ENCODE data around the gene ALDH16A1. TPM values are rescaled to one million over a fixed set of nuclear protein-coding genes. Genes with fewer than 3 reads are reported as not detected.
A peak's percentile ranks its signal among the peaks of the same experiment; 100 is the strongest.

The ALDH16A1 gene
- 10 to 100 TPM; 16.8 to 17.5 TPM for total RNA-seq
- long read RNA-seq, transcript ALDH16A1-201 (17 exons, 3,153 nt), result major isoform, 22 of 27 reads
- long read RNA-seq, partial matches to known transcripts, result 5 of 27 reads
- long read RNA-seq, other reads (novel, unspliced or antisense), result 0 of 27 reads

DNA sequence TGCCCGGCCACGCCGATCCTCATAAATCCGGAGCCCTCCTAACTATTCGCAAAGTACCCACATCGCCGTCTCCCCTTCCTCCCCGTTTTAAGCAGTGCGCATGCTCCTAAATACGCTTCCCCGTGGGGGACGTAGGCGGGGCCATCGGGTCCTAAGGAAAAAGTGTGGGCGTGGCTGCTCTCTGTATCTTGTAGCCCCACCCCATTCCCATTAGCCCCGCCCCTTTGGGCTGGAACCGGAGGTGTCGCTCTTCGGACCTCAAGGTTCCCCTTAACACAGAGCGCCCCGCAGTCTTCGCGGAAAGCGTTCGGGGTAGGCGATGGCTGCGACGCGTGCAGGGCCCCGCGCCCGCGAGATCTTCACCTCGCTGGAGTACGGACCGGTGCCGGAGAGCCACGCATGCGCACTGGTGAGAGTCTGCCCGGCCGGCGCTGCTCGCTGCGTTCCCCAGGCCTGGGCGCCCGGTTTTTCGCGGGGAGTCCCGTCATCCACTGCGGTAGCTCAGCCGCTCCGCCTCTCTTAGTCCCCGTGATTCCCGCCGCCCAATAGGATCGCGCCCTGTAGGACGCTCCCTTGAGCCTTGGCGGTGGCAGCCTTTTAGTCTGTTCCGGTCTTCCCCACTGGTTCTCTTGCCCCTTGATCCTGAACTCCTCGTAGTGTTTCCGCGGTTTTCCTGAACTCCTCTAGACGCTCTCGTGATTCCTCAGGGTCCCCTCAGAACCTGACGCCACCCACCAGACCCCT lies at the start of gene ALDH16A1:
Gene ALDH16A1 (plus strand): TSS at position 213 of the 744 bp plus-strand sequence. CDS start 107 bp downstream, at position 320.
- peak; percentile 98 for DNase-seq
- intact Hi-C loops (cut with DNase I), result no loop called here

DNA sequence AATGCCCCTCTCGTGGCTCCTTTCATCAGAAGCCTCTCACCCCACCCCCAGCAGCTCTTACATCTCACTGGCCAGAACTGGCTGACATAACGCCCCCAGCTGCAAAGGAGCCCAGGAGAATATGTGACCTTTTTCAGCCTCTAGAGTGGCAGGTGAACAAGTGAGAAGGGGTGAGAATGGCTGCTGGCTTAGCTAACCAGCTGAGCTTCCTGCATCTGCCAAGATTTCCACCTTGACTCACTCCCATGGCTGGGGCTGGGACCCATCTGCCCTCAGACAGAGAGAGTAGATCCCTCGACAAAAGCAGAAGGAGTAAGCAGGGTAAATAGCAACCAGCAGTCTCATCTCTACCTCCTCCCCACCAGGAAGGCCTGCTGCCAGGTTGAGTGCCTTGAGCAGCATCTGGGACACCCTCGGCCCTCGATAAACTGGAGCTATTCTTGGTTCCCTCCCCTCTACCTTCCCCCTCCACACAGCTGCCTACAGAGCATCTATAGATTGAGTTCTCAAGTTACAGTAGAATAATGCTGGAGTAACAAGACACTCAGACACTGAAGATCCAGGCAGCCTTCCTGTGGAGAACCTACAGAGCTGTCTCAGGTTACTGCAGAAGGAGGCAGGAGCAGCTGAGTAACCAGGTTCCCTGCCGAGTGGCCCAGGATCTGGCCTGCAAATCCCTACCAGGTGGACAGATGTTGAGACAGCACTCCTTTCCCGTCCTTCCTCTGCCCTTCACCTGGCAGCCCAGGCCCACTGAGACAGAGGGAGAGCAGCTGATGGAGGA lies 49.4 kb upstream of the ALDH16A1 start:
- no peak for DNase-seq
- intact Hi-C loops (cut with DNase I), result no loop called here
- ATAC-seq, result no peak

More for the DNA sequence above, at the start of gene ALDH16A1:
- peak; percentile 94 for ATAC-seq

DNA sequence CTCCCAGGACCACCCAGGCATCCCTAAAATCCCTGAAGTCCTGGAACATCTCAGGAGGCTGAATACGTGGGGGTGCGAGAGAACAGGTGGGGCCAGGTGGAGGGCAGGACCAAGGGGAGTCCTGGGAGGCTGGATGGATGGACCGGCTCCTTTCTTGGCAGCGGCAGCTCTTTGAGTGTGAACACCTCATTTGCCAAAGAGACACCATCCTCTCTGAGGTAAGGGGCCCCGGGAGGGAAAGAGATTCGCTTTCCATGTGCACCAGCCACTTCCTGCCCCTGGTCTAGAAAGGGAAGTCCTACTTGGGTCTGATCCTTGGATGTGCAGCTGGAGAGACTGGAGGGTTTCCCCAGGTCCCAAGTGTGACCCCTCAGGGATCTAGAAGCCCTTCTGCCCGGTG lies 45.9 kb upstream of the ALDH16A1 start:
- intact Hi-C loops (cut with DNase I), result no loop called here
- no peak for ATAC-seq
- DNase-seq, result no peak

DNA sequence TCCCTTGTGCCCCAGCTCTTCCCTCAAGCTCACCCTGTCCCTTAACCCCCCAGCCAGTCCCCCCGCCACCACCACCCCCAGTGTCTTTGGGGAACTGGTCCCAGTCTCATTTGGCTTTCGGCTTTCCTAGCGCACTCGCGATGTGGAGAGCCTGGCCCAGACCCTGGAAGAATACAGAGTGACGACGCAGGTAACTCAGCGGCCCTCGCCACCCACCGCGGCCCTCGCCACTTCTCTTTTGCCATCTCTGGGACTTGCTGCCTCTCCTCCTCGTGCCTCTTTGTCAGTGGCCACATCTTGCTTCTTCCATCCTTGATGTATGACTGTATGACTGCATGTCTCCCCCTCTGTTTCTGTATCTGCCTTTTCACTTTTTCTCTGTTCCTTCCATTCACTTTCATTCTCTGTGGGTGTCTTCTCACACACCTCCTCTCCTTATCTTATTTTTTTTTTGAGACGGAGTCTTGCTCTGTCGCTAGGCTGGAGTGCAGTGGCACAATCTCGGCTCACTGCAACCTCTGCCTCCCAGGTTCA lies 45.5 kb upstream of the ALDH16A1 start:
- ATAC-seq (no peak), DNase-seq (no peak)
- intact Hi-C loops (cut with DNase I), result no loop called here

DNA sequence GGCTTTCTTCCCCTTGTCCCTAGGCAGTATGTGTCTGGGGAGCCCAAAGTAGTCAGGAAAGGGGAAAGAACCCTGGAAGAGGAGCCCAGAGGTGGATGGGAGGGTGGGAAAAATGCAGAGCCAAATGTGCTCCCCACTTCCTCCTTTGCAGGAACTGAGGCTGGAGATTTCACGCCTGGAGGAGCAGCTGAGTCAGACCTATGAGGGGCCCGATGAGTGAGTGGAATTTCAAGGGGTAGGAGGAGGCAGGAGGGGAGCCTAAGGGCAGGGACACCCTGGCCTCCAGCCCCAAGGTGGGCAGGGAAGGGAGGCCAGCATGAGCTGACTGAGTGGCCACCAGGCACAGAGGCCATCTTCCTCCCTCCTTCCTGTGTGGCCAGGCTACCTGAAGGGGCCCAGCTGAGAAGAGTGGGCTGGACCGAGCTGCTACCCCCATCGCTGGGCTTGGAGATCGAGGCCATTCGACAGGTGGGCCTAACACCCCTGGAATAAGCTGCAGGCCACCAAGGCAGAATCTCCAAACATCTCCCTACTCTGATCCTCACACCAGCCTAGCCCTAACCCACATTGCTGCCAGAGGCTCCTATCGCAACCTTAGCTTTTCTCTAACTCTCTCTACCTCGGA lies 44.1 kb upstream of the ALDH16A1 start:
- DNase-seq (no peak), ATAC-seq (no peak)
- intact Hi-C loops (cut with DNase I), result no loop called here

DNA sequence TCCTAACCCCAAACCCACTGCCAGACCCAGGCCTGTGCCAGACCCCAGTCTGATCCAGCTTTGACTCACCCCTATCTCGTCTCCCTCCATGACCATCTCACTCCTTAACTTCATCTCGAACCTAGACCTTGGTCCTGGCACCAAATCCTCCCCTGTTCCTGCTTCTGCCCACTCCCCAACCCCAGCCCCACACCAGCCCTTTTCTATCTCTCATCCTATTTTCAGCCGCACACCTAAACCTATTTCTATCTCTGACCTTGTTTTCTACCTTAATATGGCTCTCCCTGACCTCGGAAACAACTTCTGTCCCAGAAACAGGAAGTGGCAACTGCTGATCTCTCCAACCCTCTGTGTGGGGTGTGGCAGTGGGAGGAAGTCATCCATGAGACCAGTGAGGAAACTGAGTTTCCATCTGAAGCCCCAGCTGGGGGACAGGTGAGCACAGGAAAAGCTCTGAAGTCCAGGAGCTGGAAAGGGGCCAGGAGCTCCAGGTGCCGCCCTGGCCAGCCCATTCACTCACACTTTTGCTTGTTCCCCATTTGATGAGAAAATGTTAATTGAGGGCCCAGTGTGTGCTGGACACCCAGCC lies 43.5 kb upstream of the ALDH16A1 start:
- intact Hi-C loops (cut with DNase I), result loop anchor here in 1 of 2 donors (10.0 kb wide), 1 partner anchor 125 kb away; no protein-coding TSS in a partner anchor
- no peak for ATAC-seq
- DNase-seq, result no peak

DNA sequence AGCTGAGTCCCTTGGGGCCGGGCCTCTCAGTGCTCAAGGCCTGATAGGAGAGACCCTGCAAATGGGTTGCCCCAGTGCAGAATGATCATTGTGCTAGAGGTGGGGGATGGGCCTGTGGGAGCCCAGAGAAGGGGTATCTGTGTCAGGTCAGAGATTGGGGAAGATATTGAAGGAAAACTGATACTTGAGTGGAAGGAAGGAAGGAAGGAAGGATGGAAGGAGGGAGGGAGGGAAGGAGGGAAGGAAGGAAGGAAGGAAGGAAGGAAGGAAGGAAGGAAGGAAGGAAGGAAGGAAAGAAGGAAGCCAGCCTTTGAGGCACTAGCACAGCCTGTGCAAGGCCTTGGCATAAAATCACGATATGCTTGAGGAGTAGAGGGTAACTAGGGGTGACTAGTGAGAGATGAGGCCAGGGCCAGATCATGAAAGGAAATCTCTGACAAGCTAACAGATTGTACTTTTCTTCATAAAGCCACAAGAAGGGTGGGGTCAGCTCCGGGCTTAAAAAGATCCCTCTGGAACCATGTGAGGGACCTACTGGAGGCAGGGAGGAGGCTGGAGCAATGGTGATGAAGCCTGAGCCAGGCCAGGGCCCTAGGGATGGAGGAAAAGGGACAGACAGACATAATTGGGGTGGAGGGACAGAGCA lies 41.2 kb upstream of the ALDH16A1 start:
- DNase-seq (no peak), ATAC-seq (no peak)
- intact Hi-C loops (cut with DNase I), result loop anchor here in 1 of 2 donors (10.0 kb wide), 1 partner anchor 127 kb away; no protein-coding TSS in a partner anchor

DNA sequence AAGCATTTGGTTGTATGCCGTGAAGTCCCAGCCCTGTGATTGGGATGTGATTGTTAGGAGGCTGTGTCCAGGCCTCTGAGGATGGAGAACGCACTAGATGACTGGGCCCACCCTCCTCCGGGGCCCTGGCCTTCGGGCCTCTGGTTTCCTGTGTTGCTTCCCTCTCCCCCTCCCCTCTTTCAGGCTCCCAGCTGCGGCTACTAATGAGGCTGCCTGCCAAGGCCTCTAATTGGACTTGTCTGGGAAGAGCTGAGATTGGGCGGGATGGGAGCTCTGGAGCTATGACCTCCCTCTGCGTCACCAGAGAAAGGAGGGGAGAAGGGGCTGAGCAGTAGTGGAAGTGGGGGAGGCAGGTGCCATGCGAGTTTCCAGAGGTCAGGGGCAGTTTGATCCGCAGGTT lies 39.7 kb upstream of the ALDH16A1 start:
- DNase-seq, result no peak
- no peak for ATAC-seq
- intact Hi-C loops (cut with DNase I), result loop anchor here in 1 of 2 donors (10.0 kb wide), 1 partner anchor 129 kb away; no protein-coding TSS in a partner anchor

DNA sequence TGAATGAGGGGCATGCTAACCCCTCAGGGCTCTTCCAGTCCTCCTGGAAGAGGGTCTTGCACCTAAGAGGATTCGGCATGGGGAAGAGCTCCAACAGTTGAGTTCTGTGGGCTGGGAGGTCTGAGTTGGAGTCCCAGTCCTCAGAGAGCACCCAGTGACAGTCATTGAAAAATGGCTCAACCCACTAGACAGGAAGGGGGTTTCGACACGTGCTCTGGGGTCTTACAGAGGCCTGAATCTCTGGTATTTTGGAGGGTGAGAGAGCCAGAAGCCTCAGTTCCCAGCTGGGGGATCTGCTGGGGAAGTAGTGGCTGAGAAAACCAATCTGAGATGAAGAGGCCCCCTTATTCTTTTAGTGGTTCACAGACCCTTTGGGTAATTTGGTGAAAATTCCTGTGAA lies 38.8 kb upstream of the ALDH16A1 start:
- intact Hi-C loops (cut with DNase I), result loop anchor here in 1 of 2 donors (10.0 kb wide), 1 partner anchor 129 kb away; no protein-coding TSS in a partner anchor
- no peak for ATAC-seq
- DNase-seq, result no peak

DNA sequence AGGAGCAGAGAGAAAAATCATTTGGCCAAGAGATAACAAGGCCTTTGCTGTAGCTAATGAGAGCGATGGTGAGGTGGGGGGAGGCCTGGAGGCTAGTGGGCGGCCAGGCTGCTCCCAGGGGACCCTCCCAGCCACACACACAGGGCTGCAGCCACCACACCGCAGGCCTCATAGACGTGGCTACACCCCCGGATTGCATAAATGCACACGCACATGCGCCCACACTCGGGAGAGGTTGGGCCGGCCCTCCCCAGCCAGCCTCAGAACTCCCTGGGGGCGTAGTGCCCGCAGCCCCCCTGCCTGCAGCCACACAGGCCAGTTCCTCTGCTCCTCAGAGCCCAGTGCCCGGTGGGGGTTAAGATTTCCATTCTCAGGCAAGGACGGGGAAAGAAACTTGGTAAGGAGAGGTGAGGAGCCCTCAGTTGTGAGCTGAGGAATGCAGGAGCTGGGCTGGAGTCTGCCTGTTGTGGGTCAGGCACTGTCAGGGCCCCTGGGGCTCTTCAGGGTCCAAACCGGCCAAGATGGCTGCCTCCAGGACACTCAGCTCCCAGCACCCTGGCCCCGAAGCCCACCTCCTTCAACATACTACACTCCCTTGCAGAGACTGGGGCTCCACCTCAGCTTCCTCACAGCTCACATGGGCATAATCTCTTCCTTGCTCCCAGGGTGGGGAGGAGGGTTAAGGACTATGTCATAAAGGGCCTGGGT lies 37.8 kb upstream of the ALDH16A1 start:
- peak in 1 of 2 donors; percentile 41 for ATAC-seq
- intact Hi-C loops (cut with DNase I), result loop anchor here in 1 of 2 donors (10.0 kb wide), 1 partner anchor 130 kb away; no protein-coding TSS in a partner anchor
- no peak for DNase-seq

DNA sequence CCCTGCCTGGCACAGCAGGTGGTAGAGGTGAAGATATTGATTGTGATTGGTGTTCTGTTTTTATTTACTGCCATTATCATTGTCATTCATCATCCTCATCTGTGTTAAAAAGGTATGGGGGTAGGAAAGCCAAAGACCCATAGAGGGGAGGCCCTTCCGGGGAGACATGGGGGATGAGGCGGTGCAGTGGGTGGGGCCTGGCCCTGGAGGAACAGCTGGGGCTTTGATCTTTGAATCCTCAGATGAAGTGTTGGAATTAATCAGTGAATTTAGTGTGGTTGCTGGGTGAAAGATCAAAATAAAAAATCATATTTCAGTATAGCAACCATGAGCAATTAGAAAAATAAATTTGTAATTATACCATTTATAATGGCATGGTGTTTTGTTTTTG lies 37.2 kb upstream of the ALDH16A1 start:
- ATAC-seq (no peak), DNase-seq (no peak)
- intact Hi-C loops (cut with DNase I), result loop anchor here in 1 of 2 donors (10.0 kb wide), 1 partner anchor 131 kb away; no protein-coding TSS in a partner anchor

DNA sequence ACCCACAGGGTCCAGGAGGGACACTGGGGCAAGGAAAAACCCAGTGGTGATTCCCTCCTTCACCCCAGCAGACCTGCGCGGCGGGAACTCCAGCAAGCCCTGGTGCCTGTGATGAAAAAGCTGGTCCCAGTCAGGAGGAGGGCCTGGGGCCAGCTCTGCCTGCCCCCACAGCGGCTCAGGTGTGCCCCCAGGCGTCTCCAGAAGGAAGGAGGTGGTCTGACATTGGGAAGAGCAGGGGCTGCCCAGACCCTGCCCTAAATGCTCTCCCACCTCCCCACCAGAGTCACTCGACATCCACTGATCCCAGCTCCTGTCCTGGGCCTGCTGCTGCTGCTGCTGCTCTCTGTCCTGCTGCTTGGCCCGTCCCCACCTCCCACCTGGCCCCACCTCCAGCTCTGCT lies 35.9 kb upstream of the ALDH16A1 start:
- DNase-seq (no peak), ATAC-seq (no peak)
- intact Hi-C loops (cut with DNase I), result loop anchor here in 1 of 2 donors (10.0 kb wide), 1 partner anchor 132 kb away; no protein-coding TSS in a partner anchor

DNA sequence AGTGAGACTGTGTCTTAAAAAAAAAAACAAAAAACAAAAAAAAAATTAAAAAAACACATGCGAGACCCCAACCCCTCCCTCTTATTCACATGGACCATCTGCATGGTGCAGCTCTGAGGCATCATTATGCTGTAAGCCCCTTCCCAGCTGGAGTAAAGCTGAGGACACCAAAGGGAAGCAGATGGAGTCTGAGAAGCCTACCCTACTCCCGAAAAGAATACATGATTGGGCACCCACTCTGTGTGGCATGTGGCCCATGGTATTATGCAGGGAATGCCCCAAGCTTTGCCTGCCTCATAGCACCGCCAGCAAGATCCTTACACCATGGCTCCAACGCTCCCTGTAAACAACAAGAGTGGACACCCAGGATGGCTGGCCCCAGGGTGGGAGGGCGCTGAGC lies 34.5 kb upstream of the ALDH16A1 start:
- intact Hi-C loops (cut with DNase I), result loop anchor here in 1 of 2 donors (10.0 kb wide), 1 partner anchor 134 kb away; no protein-coding TSS in a partner anchor
- DNase-seq (no peak), ATAC-seq (no peak)

DNA sequence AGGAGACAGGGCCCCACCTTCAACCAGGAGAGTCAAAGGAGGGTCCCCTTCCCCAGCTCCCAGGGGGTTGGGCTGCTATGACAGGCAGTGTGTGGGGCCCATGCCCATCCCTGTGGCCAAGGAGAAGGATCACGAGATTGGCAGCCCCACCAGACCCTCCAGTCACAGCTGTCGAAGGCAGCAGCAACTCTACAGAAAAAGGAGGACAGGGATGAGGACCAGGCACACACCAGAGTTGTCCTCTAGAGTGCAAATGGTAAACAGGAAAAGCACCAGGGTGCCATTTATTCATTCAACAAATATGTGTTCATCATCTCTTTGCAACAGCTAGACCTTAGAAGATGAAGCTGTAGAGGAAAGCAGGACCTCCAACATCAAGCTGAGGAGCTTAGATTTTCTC lies 33.9 kb upstream of the ALDH16A1 start:
- ATAC-seq (no peak), DNase-seq (no peak)
- intact Hi-C loops (cut with DNase I), result loop anchor here in 1 of 2 donors (10.0 kb wide), 1 partner anchor 134 kb away; no protein-coding TSS in a partner anchor

DNA sequence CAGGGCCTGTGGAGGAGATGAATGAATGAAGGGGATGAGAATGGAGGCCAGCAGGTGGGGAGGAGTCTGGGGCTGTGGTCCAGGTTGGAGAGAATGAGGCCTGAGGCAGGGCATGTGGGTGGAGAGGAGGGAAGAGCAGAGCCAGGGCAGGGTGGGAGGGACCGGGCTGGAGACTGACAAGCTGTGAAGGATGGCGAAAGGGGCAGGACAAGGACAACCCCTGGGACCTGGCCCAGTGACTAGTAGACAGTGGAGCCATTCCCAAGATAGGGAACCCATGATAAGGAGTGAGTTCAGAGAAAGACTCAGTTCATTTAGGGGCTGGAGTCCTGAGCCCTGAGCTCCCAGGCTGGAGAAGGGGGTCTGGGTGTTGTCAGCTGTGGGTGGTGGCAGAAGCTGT lies 32.8 kb upstream of the ALDH16A1 start:
- intact Hi-C loops (cut with DNase I), result no loop called here
- ATAC-seq (no peak), DNase-seq (no peak)

DNA sequence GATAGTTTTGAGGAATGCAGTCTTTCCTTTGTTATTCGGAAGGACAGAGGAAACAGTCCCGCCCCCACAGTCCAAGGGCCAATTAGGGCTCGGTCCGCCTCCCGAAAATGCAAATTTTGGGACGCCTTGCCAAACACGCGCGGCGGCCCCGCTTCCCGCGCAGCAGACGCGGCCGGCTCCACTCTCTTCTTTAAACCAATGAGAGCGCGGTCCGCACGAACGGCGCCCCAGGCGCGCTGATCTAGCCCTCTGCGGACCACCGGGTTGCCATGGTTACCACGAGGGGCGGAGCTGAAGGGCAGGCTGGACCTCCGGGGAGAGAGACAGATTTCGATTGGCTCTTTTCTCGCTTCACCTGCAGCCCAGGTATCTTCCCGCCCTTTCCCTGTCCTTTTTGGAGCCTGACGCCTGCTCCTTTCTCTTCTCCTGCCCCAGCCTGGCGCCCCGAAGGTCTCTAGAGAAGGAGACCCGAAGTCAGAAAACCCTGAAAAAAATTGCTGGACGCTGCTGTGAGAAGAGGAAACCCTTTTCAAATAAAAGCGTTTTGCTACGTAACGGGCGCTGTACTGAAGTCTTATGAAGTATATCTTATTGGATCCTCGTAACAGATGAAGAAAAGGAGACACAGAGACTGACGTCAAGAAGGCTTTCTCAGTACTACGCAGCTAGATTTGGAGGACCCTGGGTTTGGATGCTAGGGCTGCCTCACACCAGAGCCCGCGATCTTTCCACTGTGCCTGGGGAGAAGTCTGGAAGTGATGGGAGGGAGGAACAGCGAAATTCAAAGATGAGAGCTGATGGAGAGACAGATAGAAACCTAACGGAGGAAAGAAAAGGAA lies 31.8 kb upstream of the ALDH16A1 start:
- intact Hi-C loops (cut with DNase I), result no loop called here
- ATAC-seq (peak; percentile 78 to 80), DNase-seq (peak; percentile 82)

DNA sequence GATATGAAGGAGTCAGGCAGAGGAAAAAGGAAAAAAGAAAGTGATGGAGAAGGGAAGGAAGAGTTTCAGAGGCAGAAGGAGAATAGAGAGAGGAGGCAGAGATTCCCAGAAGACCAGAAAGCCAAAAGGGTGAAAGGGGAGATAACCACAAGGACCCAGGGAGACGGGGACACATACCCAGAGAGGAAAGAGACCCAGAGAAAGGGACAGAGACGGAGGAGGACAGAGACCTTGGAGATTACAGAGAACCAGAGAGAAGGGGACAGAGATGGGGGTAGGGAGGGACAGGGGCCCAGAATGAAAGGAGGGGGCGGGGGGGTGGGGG lies 31.2 kb upstream of the ALDH16A1 start:
- intact Hi-C loops (cut with DNase I), result no loop called here
- ATAC-seq (no peak), DNase-seq (no peak)

All from left cardiac atrium (tissue), 4 donors.